22Rv1 (cell line): ENCODE results near the gene PPP6R1.

ENCODE experiments used
- ZFX ChIP-seq: fragments of 450-650 bp; IDR thresholded peaks from 2 replicates; pipeline ENCODE4 v1.6.1; 2017; ENCODE audit warnings: antibody characterized with exemption, borderline replicate concordance
- TF ChIP-seq, protein P1 (sequence below): fragments of 450-650 bp; IDR thresholded peaks from 2 replicates; pipeline ENCODE4 v1.5.1; 2017; ENCODE audit warnings: mild to moderate bottlenecking

DNA sequence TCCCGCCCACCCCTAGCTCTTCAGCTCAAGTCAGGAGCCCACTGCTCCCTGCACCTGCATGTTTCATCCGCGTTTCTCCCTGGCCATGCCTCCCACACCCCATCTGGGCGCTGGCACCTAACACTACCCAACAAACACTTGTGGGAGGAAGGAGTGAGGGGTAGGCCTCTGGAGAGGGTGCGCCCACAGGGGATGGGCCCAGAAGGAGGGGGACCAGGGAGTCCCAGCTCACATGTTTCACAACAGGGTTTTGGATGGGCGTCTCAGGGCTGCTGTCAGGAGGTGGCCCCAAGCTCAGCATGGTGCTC lies 18.1 kb downstream of the PPP6R1 start:
- TF ChIP-seq, protein P1, sequence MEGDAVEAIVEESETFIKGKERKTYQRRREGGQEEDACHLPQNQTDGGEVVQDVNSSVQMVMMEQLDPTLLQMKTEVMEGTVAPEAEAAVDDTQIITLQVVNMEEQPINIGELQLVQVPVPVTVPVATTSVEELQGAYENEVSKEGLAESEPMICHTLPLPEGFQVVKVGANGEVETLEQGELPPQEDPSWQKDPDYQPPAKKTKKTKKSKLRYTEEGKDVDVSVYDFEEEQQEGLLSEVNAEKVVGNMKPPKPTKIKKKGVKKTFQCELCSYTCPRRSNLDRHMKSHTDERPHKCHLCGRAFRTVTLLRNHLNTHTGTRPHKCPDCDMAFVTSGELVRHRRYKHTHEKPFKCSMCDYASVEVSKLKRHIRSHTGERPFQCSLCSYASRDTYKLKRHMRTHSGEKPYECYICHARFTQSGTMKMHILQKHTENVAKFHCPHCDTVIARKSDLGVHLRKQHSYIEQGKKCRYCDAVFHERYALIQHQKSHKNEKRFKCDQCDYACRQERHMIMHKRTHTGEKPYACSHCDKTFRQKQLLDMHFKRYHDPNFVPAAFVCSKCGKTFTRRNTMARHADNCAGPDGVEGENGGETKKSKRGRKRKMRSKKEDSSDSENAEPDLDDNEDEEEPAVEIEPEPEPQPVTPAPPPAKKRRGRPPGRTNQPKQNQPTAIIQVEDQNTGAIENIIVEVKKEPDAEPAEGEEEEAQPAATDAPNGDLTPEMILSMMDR, result no peak
- TF ChIP-seq ZFX, result no peak
